HepG2 (cell line): Measurements from ENCODE around the gene SORL1-AS1.

ENCODE experiments used
- CBFB ChIP-seq: sonication (generic); formaldehyde crosslinking; IDR thresholded peaks from 2 replicates; pipeline ENCODE4 v1.4.0; 2020; ENCODE audit warnings: missing genetic modification reagents
- JUND ChIP-seq: sonication (generic); formaldehyde crosslinking; IDR thresholded peaks from 2 replicates; pipeline ENCODE4 v1.8.0; 2022; ENCODE audit warnings: mild to moderate bottlenecking, missing genetic modification reagents
- POLR2AphosphoS5 ChIP-seq: IDR thresholded peaks from 2 replicates; pipeline ENCODE4 v1.6.1; 2012; ENCODE audit warnings: low read depth, low read length
- SRF ChIP-seq: IDR thresholded peaks from 2 replicates; pipeline ENCODE4 v1.6.1; 2011; ENCODE audit warnings: mild to moderate bottlenecking, low read depth, low read length, moderate library complexity
- ZNF709 ChIP-seq: sonication (generic); formaldehyde crosslinking; IDR thresholded peaks from 2 replicates; pipeline ENCODE4 v1.5.0; 2020; ENCODE audit warnings: mild to moderate bottlenecking, missing genetic modification reagents
- TF ChIP-seq, protein P1 (sequence below): sonication (generic); formaldehyde crosslinking; IDR thresholded peaks from 2 replicates; pipeline ENCODE4 v1.5.0; 2020; ENCODE audit warnings: mild to moderate bottlenecking, missing genetic modification reagents, moderate library complexity
- TF ChIP-seq, protein P2 (sequence below): sonication (generic); formaldehyde crosslinking; IDR thresholded peaks from 2 replicates; pipeline ENCODE4 v1.4.0; 2020; ENCODE audit warnings: missing genetic modification reagents
- TF ChIP-seq, protein P3 (sequence below): IDR thresholded peaks from 2 replicates; pipeline ENCODE4 v1.6.1; 2018; ENCODE audit warnings: missing genetic modification reagents, mild to moderate bottlenecking, missing compliant biosample characterization

DNA sequence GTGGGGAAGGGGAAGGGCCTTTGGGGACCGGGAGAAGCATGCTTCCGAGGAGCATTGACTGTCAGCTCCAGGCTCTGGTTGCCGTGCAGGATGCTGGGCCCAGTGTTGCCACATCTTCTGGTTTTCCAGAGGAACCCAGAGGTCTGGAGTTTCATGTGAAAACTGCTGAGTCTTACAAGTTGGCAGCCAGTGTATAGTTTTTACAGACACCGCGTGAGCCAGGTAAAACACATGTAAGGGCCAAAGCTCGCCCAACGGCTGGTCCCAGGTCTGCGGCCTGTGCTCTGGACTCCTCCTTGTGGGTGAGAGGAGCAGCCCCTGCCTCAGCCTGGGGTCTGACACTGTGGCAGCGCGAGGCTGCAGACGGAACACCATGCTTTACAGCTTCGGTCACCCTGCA lies 18.4 kb upstream of the SORL1-AS1 start:
- no peak for TF ChIP-seq SRF
- TF ChIP-seq, protein P1, sequence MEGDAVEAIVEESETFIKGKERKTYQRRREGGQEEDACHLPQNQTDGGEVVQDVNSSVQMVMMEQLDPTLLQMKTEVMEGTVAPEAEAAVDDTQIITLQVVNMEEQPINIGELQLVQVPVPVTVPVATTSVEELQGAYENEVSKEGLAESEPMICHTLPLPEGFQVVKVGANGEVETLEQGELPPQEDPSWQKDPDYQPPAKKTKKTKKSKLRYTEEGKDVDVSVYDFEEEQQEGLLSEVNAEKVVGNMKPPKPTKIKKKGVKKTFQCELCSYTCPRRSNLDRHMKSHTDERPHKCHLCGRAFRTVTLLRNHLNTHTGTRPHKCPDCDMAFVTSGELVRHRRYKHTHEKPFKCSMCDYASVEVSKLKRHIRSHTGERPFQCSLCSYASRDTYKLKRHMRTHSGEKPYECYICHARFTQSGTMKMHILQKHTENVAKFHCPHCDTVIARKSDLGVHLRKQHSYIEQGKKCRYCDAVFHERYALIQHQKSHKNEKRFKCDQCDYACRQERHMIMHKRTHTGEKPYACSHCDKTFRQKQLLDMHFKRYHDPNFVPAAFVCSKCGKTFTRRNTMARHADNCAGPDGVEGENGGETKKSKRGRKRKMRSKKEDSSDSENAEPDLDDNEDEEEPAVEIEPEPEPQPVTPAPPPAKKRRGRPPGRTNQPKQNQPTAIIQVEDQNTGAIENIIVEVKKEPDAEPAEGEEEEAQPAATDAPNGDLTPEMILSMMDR (CRISPR knock-in tag), result no peak
- no peak for TF ChIP-seq JUND (CRISPR knock-in tag)
- no peak for TF ChIP-seq ZNF709 (CRISPR knock-in tag)
- TF ChIP-seq, protein P2, sequence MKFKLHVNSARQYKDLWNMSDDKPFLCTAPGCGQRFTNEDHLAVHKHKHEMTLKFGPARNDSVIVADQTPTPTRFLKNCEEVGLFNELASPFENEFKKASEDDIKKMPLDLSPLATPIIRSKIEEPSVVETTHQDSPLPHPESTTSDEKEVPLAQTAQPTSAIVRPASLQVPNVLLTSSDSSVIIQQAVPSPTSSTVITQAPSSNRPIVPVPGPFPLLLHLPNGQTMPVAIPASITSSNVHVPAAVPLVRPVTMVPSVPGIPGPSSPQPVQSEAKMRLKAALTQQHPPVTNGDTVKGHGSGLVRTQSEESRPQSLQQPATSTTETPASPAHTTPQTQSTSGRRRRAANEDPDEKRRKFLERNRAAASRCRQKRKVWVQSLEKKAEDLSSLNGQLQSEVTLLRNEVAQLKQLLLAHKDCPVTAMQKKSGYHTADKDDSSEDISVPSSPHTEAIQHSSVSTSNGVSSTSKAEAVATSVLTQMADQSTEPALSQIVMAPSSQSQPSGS (CRISPR knock-in tag), result no peak
- TF ChIP-seq CBFB (CRISPR knock-in tag), result no peak
- TF ChIP-seq POLR2AphosphoS5, result no peak
- TF ChIP-seq, protein P3, sequence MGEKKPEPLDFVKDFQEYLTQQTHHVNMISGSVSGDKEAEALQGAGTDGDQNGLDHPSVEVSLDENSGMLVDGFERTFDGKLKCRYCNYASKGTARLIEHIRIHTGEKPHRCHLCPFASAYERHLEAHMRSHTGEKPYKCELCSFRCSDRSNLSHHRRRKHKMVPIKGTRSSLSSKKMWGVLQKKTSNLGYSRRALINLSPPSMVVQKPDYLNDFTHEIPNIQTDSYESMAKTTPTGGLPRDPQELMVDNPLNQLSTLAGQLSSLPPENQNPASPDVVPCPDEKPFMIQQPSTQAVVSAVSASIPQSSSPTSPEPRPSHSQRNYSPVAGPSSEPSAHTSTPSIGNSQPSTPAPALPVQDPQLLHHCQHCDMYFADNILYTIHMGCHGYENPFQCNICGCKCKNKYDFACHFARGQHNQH, result no peak
